Neural cell (in vitro differentiated cells): ENCODE results near the gene ATP6V0A4. TPM values are rescaled to one million over a fixed set of nuclear protein-coding genes. Genes with fewer than 3 reads are reported as not detected.

Experiments
- H2AFZ ChIP-seq: fragments of 200-600, 300-800 bp; sonication (generic), shearing (Covaris generic); 2 replicates; pipeline ENCODE4 v1.6.0; 2014; ENCODE audit warnings: low read depth, mild to moderate bottlenecking, antibody characterized with exemption, low read length, moderate library complexity
- H3F3A ChIP-seq: fragments of 200-600 bp; shearing (Covaris generic); 2 replicates; pipeline ENCODE4 v1.6.1; 2016; ENCODE audit warnings: mild to moderate bottlenecking, moderate library complexity, mixed read lengths, antibody characterized with exemption, low read length; ENCODE audit not compliant: insufficient read depth, poor library complexity, severe bottlenecking
- H3K27ac ChIP-seq: fragments of 200-600, 300-800 bp; sonication (generic), shearing (Covaris generic); 2 replicates; pipeline ENCODE4 v1.5.1; 2014; ENCODE audit warnings: mild to moderate bottlenecking, low read length, moderate library complexity
- H3K27me3 ChIP-seq: fragments of 300-800, 200-600 bp; sonication (generic), shearing (Covaris generic); 2 replicates; pipeline ENCODE4 v1.6.0; 2014; ENCODE audit warnings: mild to moderate bottlenecking, low read depth, low read length, moderate library complexity; ENCODE audit not compliant: insufficient read depth
- H3K36me3 ChIP-seq: fragments of 300-800, 200-600 bp; sonication (generic), shearing (Covaris generic); 2 replicates; pipeline ENCODE4 v1.5.1; 2014; ENCODE audit warnings: mild to moderate bottlenecking, antibody characterized with exemption, low read length, moderate library complexity; ENCODE audit not compliant: insufficient read depth
- H3K4me2 ChIP-seq: fragments of 300-800, 200-600 bp; sonication (generic), shearing (Covaris generic); 2 replicates; pipeline ENCODE4 v1.6.0; 2014; ENCODE audit warnings: mild to moderate bottlenecking, low read length
- H3K4me3 ChIP-seq: fragments of 300-800, 200-600 bp; sonication (generic), shearing (Covaris generic); 2 replicates; pipeline ENCODE4 v1.5.1; 2014; ENCODE audit warnings: mild to moderate bottlenecking, low read length, moderate library complexity
- H3K79me2 ChIP-seq: fragments of 200-600 bp; shearing (Covaris generic); replicated peaks from 2 replicates; pipeline ENCODE4 v1.6.0; 2014; ENCODE audit warnings: mild to moderate bottlenecking, low read length, moderate library complexity; ENCODE audit not compliant: insufficient read depth
- H3K9ac ChIP-seq: fragments of 300-800, 200-600 bp; sonication (generic), shearing (Covaris generic); 2 replicates; pipeline ENCODE4 v1.6.1; 2016; ENCODE audit warnings: mild to moderate bottlenecking, low read length, mixed read lengths
- H3K9me2 ChIP-seq: fragments of 200-600 bp; shearing (Covaris generic); 2 replicates; pipeline ENCODE4 v1.6.1; 2016; ENCODE audit warnings: mild to moderate bottlenecking, low read length, mixed read lengths; ENCODE audit not compliant: insufficient read depth
- H3K9me3 ChIP-seq: fragments of 200-600, 300-800 bp; sonication (generic), shearing (Covaris generic); 2 replicates; pipeline ENCODE4 v1.6.1; 2016; ENCODE audit warnings: mild to moderate bottlenecking, mixed run types, low read length, moderate library complexity, mixed read lengths
- H4K20me1 ChIP-seq: fragments of 200-600 bp; shearing (Covaris generic); 2 replicates; pipeline ENCODE4 v1.6.1; 2016; ENCODE audit warnings: mild to moderate bottlenecking, mixed run types; ENCODE audit not compliant: insufficient read depth
- CTCF ChIP-seq: fragments of 450-650 bp; IDR thresholded peaks from 2 replicates; pipeline ENCODE4 v1.5.1; 2014; ENCODE audit warnings: antibody characterized with exemption, mild to moderate bottlenecking, moderate library complexity; ENCODE audit not compliant: poor library complexity, severe bottlenecking
- EP300 ChIP-seq: fragments of 450-650 bp; conservative IDR thresholded peaks from 2 replicates; pipeline ENCODE4 v1.6.1; 2014; ENCODE audit warnings: antibody characterized with exemption, mild to moderate bottlenecking, moderate library complexity; ENCODE audit not compliant: poor library complexity, severe bottlenecking
- EZH2 ChIP-seq: fragments of 200-600, 300-800 bp; shearing (Covaris generic), sonication (generic); IDR thresholded peaks from 2 replicates; pipeline ENCODE4 v1.6.1; 2014; ENCODE audit warnings: antibody characterized with exemption, low read length, borderline replicate concordance, mild to moderate bottlenecking; ENCODE audit not compliant: insufficient read depth, poor library complexity, severe bottlenecking
- MXI1 ChIP-seq: fragments of 450-650 bp; conservative IDR thresholded peaks from 2 replicates; pipeline ENCODE4 v1.6.1; 2014; ENCODE audit warnings: antibody characterized with exemption, mild to moderate bottlenecking; ENCODE audit not compliant: poor library complexity, severe bottlenecking
- POLR2AphosphoS5 ChIP-seq: IDR thresholded peaks from 2 replicates; pipeline ENCODE4 v1.6.1; 2012
- RAD21 ChIP-seq: fragments of 450-650 bp; conservative IDR thresholded peaks from 2 replicates; pipeline ENCODE4 v1.6.1; 2014; ENCODE audit warnings: antibody characterized with exemption, mild to moderate bottlenecking, moderate library complexity
- REST ChIP-seq: IDR thresholded peaks from 2 replicates; pipeline ENCODE4 v1.6.1; 2012; ENCODE audit warnings: borderline replicate concordance
- SMC3 ChIP-seq: fragments of 450-650 bp; conservative IDR thresholded peaks from 2 replicates; pipeline ENCODE4 v1.6.1; 2014; ENCODE audit warnings: antibody characterized with exemption, mild to moderate bottlenecking, moderate library complexity; ENCODE audit not compliant: poor library complexity
- TAF1 ChIP-seq: IDR thresholded peaks from 2 replicates; pipeline ENCODE4 v1.6.1; 2012; ENCODE audit warnings: low read depth
- polyA plus RNA-seq: library from polyadenylated mRNA; depleted of rRNA; stranded (reverse); fragments of >200 nt; gene quantifications from 2 replicates; pipeline ENCODE4 v1.2.3, GENCODE V29; 2014

ATP6V0A4 gene
- polyA plus RNA-seq, 1 donor from 2014 or later, result 0.81 TPM

- Histone ChIP-seq H3K27ac (no peak overlapping the region), H3K9me2 (no peaks in the 10 kb centered on the region), H3K4me3 (no peak overlapping the region), H2AFZ (no peak overlapping the region), H3K27me3 (no peaks in the 10 kb centered on the region), H3K79me2 (no peaks in the 10 kb centered on the region), H3K9ac (no peak overlapping the region), H3K9me3 (no peaks in the 10 kb centered on the region), H4K20me1 (no peaks in the 10 kb centered on the region), H3K4me2 (no peak overlapping the region), H3K36me3 (no peaks in the 10 kb centered on the region), H3F3A (no peaks in the 10 kb centered on the region)
- TF ChIP-seq MXI1 (no peak), SMC3 (no peak), EP300 (no peak), EZH2 (no peak), REST (no peak), TAF1 (no peak)
Measured at GRCh38 chr7:138669364-138669763, 128.6 kb downstream of the ATP6V0A4 start.

GRCh38 chr7:138668946-138669345 lies 129.1 kb downstream of the ATP6V0A4 start:
- Histone ChIP-seq H4K20me1 (no peaks in the 10 kb centered on the region), H3K36me3 (no peaks in the 10 kb centered on the region), H3K9me2 (no peaks in the 10 kb centered on the region), H3K9ac (no peak overlapping the region), H2AFZ (no peak overlapping the region), H3K4me2 (no peak overlapping the region), H3K9me3 (no peaks in the 10 kb centered on the region), H3F3A (no peaks in the 10 kb centered on the region), H3K27ac (no peak overlapping the region), H3K79me2 (no peaks in the 10 kb centered on the region), H3K4me3 (no peak overlapping the region), H3K27me3 (no peaks in the 10 kb centered on the region)
- TF ChIP-seq CTCF (no peak), MXI1 (no peak), EP300 (no peak), RAD21 (no peak), REST (no peak), SMC3 (no peak), EZH2 (no peak), POLR2AphosphoS5 (no peak), TAF1 (no peak)
